BJ (cell line): ENCODE results near the gene PRKAG2. TPM values are rescaled to one million over a fixed set of nuclear protein-coding genes. Genes with fewer than 3 reads are reported as not detected.

Source experiments
- CTCF ChIA-PET: fragments of 350-600 bp; formaldehyde crosslinking; extraction: SDS; loops from one replicate; lab custom pipeline; 2021; ENCODE audit warnings: antibody characterized with exemption, inconsistent platforms; lab: Yijun Ruan, JAX
- POLR2A ChIA-PET: fragments of 300-600 bp; sonication (Branson Sonifier 250); formaldehyde crosslinking; extraction: SDS; loops from one replicate; lab custom pipeline; 2021; ENCODE audit warnings: antibody characterized with exemption; lab: Charles Lee
- DNase-seq: peaks from one replicate; pipeline ENCODE4 v3.0.0-alpha.2; 2011; ENCODE audit warnings: low read depth
- H3K27me3 ChIP-seq: 2 replicates; pipeline ENCODE4 v1.6.0; 2011; ENCODE audit warnings: low read length; ENCODE audit not compliant: control insufficient read depth, insufficient read depth
- H3K36me3 ChIP-seq: 2 replicates; pipeline ENCODE4 v1.5.1; 2011; ENCODE audit warnings: low read length; ENCODE audit not compliant: control insufficient read depth, insufficient read depth
- H3K4me3 ChIP-seq: 2 replicates; pipeline ENCODE4 v1.5.1; 2011; ENCODE audit warnings: low read depth, mild to moderate bottlenecking, control low read depth, low read length
- polyA plus RNA-seq: library from polyadenylated mRNA; depleted of rRNA; stranded (reverse); fragments of >200 nt; gene quantifications from 2 replicates; pipeline ENCODE4 v1.2.3, GENCODE V29; 2011
- TF ChIP-seq, protein P1 (sequence below): IDR thresholded peaks from 2 replicates; pipeline ENCODE4 v1.5.1; 2011; ENCODE audit warnings: low read depth, mild to moderate bottlenecking, control low read depth, inconsistent platforms, low read length, moderate library complexity; ENCODE audit not compliant: insufficient read depth

The PRKAG2 gene
- polyA plus RNA-seq, 1 experiment = 11.3 TPM

- POLR2A ChIA-PET = no interaction called here
- H3K36me3 ChIP-seq = no peaks in the 10 kb centered on the region
- CTCF ChIA-PET = no interaction called here
- no peaks in the 10 kb centered on the region; the same call in none of the 2 replicates for H3K27me3 ChIP-seq
- H3K4me3 ChIP-seq = no peak overlapping the region
- DNase-seq = no peak
- TF ChIP-seq, protein P1, sequence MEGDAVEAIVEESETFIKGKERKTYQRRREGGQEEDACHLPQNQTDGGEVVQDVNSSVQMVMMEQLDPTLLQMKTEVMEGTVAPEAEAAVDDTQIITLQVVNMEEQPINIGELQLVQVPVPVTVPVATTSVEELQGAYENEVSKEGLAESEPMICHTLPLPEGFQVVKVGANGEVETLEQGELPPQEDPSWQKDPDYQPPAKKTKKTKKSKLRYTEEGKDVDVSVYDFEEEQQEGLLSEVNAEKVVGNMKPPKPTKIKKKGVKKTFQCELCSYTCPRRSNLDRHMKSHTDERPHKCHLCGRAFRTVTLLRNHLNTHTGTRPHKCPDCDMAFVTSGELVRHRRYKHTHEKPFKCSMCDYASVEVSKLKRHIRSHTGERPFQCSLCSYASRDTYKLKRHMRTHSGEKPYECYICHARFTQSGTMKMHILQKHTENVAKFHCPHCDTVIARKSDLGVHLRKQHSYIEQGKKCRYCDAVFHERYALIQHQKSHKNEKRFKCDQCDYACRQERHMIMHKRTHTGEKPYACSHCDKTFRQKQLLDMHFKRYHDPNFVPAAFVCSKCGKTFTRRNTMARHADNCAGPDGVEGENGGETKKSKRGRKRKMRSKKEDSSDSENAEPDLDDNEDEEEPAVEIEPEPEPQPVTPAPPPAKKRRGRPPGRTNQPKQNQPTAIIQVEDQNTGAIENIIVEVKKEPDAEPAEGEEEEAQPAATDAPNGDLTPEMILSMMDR = no peak
These were observed 27.4 kb upstream of the PRKAG2 start for GRCh38 chr7:151904270-151904669.

GRCh38 chr7:151903249-151904032 is 26.5 kb upstream of the PRKAG2 start:
- no peaks in the 10 kb centered on the region for H3K36me3 ChIP-seq
- no peak for DNase-seq
- CTCF ChIA-PET = no interaction called here
- H3K27me3 ChIP-seq = no peaks in the 10 kb centered on the region; the same call in none of the 2 replicates
- TF ChIP-seq, protein P1 = no peak
- no peak overlapping the region for H3K4me3 ChIP-seq
- POLR2A ChIA-PET = no interaction called here

DNA sequence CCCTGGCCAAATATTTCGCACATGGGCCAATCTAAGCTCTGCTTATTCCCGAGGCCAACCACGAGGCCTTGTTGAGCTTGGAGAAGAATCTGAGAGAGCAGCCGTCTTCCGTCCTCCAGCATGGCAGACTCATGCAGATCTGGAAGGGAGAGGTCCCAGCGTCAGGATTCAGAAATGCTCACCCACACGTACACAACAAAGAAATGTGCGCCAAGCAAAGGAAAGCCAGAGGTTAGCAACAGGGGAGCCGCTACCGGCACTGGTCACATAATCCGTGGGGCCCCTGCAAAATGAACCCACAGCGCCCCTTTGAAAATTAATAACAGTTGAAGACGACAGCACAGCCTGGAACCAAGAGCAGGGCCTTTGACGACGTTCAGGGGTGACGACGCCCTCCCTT is 25.4 kb upstream of the PRKAG2 start:
- Histone ChIP-seq H3K36me3 (no peaks in the 10 kb centered on the region), H3K27me3 (peaks cover under 1% of the 10 kb centered on the region), H3K4me3 (no peak overlapping the region)
- TF ChIP-seq, protein P1 = no peak
- CTCF ChIA-PET = interaction anchor here (0.8 kb wide), 1 partner anchor 18 kb away, joined by 5 read pairs; no protein-coding TSS in a partner anchor
- POLR2A ChIA-PET = no interaction called here
- no peak for DNase-seq

DNA sequence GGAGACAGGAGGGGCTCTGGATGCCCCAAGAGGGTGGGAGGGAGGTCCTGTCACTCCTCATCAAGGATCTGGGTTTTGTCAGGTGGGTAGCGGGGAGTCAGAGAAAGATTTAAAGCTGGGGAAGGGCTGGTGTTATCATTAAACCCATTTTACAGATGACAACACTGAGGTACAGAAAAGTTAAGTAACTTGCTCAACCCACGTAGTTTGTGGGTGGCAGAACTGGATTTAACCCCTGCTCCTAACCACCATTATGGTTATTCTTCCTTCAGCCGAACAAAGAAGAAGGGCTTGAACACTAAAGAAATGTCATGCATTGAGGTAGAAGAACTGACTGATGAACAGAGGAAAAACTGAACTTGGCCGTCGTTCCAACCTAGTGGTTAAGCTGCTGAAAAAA is 24.9 kb upstream of the PRKAG2 start:
- peaks cover 1% of the 10 kb centered on the region for H3K27me3 ChIP-seq
- CTCF ChIA-PET = interaction anchor here (0.8 kb wide), 1 partner anchor 18 kb away, joined by 5 read pairs; no protein-coding TSS in a partner anchor
- no peak for DNase-seq
- POLR2A ChIA-PET = no interaction called here
- H3K4me3 ChIP-seq = no peak overlapping the region
- no peaks in the 10 kb centered on the region for H3K36me3 ChIP-seq
- TF ChIP-seq, protein P1 = no peak

- Histone ChIP-seq H3K27me3 (peaks cover 1% of the 10 kb centered on the region), H3K4me3 (no peak overlapping the region), H3K36me3 (no peaks in the 10 kb centered on the region)
- no peak for DNase-seq
- TF ChIP-seq, protein P1 = no peak
- ChIA-PET CTCF (no interaction called here), POLR2A (no interaction called here)
These were observed 24.2 kb upstream of the PRKAG2 start for GRCh38 chr7:151900986-151901621.
